SU-DHL-6 (cell line): ENCODE measurements around the gene LIPA.

Experiments used
- EZH2phosphoT487 ChIP-seq: fragments of 200-600 bp; sonication (generic), shearing (Covaris generic); conservative IDR thresholded peaks from 2 replicates; pipeline ENCODE4 v1.6.1; 2018; ENCODE audit warnings: mild to moderate bottlenecking, antibody characterized with exemption, low read length, moderate library complexity, mixed read lengths
- TF ChIP-seq, protein P1 (sequence below): fragments of 200-600 bp; sonication (generic); IDR thresholded peaks from one replicate; pipeline ENCODE4 v1.5.1; 2017; ENCODE audit warnings: antibody characterized with exemption, mild to moderate bottlenecking, low read length, moderate library complexity; ENCODE audit not compliant: insufficient read depth, poor library complexity, severe bottlenecking

DNA sequence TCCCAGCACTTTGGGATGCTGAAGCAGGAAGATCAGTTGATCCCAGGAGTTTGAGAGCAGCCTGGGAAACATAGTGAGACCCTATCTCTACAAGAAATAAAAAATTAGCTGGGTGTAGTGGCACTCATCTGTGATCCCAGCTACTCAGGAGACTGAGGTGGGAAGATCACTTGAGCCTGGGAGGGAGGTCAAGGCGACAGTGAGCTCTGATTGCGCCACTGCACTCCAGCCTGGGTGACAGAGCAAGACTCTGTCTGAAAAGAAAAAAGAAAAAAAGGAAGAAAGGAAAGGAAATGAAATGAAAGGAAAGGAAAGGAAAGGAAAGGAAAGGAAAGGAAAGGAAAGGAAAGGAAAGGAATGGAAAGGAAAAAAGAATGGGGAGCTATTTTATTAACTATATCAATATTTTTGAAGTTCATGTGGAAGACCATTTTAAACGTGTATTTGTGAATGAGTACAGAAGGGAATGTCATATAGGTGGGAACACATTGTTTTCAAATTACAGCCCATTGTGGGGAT lies 43.2 kb upstream of the LIPA start:
- TF ChIP-seq, protein P1, sequence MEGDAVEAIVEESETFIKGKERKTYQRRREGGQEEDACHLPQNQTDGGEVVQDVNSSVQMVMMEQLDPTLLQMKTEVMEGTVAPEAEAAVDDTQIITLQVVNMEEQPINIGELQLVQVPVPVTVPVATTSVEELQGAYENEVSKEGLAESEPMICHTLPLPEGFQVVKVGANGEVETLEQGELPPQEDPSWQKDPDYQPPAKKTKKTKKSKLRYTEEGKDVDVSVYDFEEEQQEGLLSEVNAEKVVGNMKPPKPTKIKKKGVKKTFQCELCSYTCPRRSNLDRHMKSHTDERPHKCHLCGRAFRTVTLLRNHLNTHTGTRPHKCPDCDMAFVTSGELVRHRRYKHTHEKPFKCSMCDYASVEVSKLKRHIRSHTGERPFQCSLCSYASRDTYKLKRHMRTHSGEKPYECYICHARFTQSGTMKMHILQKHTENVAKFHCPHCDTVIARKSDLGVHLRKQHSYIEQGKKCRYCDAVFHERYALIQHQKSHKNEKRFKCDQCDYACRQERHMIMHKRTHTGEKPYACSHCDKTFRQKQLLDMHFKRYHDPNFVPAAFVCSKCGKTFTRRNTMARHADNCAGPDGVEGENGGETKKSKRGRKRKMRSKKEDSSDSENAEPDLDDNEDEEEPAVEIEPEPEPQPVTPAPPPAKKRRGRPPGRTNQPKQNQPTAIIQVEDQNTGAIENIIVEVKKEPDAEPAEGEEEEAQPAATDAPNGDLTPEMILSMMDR: no peak
- TF ChIP-seq EZH2phosphoT487: no peak
